GM13977 (cell line): ENCODE data around the gene CRHR1.

Source experiments
- DNase-seq: peaks from one replicate; pipeline ENCODE4 v3.0.0; 2012; ENCODE audit warnings: low spot score
- in situ Hi-C: fragments of 300-500 bp; cut with MboI; formaldehyde crosslinking; loops from one replicate; pipeline ENCODE4 v1.12.0; 2022; ENCODE audit warnings: low sequenced_read_pairs, low pct_unique_long_range_greater_than_20kb, mixed read lengths, inconsistent platforms; ENCODE audit not compliant: unreplicated experiment
- TF ChIP-seq, protein P1 (sequence below): IDR thresholded peaks from 2 replicates; pipeline ENCODE4 v1.5.1; 2012; ENCODE audit warnings: mild to moderate bottlenecking, control low read depth; ENCODE audit not compliant: insufficient read depth; ENCODE audit errors: extremely low read depth, missing control alignments

Gene CRHR1

DNA sequence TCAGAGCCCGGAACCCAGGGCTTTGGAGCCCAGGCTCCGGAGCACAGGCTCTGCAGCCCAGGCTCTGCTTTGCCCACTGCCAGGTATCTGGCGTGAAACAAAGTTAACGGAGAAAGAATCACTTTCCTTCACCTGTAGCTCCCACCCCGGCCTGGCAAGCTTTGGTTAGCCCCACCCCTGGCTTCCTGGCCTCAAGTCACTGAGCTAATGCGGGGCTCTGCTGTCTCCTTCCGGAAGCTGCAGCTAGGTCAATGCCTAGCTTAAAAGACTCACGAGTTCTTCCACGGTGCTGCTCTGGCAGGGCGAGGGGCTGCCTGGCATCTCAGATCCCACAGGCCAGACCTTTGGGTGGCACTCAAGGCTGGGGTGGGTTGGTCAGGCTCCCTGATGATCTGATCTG is 39.5 kb downstream of the CRHR1 start:
- in situ Hi-C loops: loop anchor here (10.0 kb wide), 1 partner anchor 179 kb away; no protein-coding TSS in a partner anchor
- no peak for DNase-seq
- TF ChIP-seq, protein P1, sequence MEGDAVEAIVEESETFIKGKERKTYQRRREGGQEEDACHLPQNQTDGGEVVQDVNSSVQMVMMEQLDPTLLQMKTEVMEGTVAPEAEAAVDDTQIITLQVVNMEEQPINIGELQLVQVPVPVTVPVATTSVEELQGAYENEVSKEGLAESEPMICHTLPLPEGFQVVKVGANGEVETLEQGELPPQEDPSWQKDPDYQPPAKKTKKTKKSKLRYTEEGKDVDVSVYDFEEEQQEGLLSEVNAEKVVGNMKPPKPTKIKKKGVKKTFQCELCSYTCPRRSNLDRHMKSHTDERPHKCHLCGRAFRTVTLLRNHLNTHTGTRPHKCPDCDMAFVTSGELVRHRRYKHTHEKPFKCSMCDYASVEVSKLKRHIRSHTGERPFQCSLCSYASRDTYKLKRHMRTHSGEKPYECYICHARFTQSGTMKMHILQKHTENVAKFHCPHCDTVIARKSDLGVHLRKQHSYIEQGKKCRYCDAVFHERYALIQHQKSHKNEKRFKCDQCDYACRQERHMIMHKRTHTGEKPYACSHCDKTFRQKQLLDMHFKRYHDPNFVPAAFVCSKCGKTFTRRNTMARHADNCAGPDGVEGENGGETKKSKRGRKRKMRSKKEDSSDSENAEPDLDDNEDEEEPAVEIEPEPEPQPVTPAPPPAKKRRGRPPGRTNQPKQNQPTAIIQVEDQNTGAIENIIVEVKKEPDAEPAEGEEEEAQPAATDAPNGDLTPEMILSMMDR: no peak

DNA sequence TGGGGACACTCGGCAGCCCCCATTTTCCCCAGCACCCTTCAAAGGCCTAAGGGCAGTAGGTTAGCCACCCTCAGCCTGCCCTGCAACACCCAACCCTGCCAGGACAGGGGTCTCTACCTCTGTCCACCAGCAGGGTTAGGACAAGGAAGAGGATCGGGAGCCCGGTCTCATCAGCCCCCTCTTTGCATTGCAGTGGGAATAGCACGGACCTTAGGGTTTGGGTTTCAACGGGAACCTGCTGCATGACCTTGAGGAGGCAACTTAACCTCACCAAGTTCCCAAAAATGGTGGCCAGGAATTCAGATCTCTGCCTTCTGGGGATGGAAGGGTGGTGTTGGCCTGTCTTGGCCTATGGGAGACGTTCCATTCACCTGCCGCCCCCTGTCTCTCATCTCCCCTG is 40.4 kb downstream of the CRHR1 start:
- TF ChIP-seq, protein P1: no peak
- no peak for DNase-seq
- in situ Hi-C loops: loop anchor here (10.0 kb wide), 1 partner anchor 180 kb away; no protein-coding TSS in a partner anchor

DNA sequence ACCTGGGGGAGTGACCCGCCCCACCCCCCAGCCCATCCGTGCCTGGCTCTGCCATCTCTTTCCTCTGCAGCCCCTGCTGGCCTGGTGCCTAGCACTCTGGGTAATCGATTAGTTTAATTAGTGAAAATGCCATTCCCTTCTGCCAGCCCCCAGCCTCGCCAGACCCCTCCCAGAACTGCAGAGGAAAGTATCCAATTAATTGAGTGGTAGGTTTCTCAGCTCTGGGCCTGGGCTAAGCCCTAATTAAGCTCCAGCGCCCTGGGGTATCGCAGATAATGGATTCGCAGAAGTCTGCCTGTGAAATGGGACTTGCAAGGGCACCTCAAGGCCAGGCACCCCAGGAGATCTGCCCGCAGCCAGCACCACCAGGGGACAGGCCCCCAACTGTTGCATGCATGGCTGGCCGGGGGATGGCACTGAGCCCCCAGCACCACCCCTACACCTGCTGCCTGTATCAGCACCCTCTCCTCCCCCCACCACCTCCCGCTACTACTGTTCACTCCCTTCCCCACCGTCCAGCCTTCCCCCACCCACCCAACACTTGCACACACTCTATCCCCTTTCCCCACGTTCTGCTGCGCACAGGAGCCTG is 40.9 kb downstream of the CRHR1 start:
- DNase-seq: no peak
- TF ChIP-seq, protein P1: no peak
- in situ Hi-C loops: loop anchor here (10.0 kb wide), 1 partner anchor 180 kb away; no protein-coding TSS in a partner anchor

DNA sequence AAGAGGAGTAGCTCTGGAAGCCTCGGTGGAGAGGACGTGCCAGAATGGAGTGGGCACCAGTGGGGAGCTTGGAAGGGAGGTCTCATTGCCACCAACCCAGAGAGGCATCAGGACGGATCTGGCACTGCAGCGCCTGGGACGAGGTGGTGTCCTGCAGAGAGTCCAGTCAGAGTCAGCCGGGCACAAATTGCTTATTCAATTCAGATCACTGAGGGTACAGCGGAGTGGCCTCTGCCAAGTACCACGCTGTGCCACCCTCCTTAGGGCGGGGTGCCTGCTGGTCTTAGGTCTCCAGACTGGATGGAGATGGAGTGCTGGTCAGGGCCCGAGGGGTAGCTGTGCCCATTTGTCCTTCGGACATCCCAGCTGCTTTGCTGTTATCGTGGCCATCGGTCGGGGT is 41.7 kb downstream of the CRHR1 start:
- TF ChIP-seq, protein P1: no peak
- in situ Hi-C loops: loop anchor here (10.0 kb wide), 1 partner anchor 181 kb away; no protein-coding TSS in a partner anchor
- no peak for DNase-seq

DNA sequence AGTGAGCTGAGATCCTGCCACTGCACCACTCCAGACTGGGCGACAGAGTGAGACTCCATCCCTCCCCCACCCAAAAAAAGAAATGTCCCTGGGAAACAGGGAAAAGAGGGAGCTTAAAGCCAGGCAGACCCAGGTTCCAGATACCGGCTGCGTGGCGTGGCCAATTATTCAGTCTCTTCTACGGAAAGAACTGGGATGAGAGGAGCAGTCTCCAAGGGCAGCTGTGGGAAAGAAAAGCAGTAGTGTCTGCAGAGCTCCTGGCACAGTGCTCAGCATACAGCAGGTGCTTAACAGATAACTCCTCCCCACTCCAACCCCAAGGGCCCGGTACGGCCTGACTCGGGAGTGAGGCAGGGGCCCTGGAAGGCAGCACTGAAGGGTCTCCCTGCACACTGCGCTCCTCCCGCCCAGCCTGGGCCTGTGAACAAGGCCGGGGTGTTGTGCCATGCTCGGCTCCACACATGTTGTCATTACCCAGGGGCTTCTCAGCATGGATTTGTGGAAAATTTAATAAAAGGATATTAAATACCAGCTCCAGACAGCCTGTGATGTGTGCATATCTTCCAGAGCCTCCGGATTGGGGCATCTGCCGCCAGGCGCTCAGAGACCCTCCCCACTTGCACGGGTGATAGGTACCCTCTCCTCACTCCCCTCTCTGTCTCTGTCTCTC is 42.9 kb downstream of the CRHR1 start:
- in situ Hi-C loops: loop anchor here (10.0 kb wide), 1 partner anchor 182 kb away; no protein-coding TSS in a partner anchor
- no peak for DNase-seq
- TF ChIP-seq, protein P1: no peak

DNA sequence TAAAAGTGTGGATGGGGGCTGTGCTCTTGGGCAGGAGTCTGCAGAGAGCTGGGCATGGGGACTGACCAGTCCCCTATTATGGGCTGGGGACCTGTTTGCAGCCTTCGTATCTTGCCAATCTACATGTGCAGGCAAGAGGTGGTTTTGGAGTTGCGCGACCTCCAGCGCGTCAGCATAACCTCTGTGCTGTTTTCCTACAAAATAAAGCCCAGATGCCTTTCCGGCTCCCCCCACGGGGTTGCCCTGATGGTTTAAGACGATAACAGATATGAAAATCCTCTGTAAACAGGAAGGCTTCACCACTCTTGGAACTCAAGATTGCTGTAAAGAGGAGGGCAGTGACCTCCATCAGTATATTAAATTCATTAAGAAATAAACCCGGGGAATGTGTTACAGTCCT is 44.1 kb downstream of the CRHR1 start:
- TF ChIP-seq, protein P1: no peak
- no peak for DNase-seq
- in situ Hi-C loops: loop anchor here (10.0 kb wide), 1 partner anchor 183 kb away; no protein-coding TSS in a partner anchor
